C4-2B (cell line): Measurements from ENCODE around the gene SLC17A2.

Experiments
- ZFX ChIP-seq: fragments of 450-650 bp; IDR thresholded peaks from 2 replicates; pipeline ENCODE4 v1.6.1; 2017
- TF ChIP-seq, protein P1 (sequence below): fragments of 450-650 bp; conservative IDR thresholded peaks from 2 replicates; pipeline ENCODE4 v1.5.1; 2017; ENCODE audit warnings: mild to moderate bottlenecking

DNA sequence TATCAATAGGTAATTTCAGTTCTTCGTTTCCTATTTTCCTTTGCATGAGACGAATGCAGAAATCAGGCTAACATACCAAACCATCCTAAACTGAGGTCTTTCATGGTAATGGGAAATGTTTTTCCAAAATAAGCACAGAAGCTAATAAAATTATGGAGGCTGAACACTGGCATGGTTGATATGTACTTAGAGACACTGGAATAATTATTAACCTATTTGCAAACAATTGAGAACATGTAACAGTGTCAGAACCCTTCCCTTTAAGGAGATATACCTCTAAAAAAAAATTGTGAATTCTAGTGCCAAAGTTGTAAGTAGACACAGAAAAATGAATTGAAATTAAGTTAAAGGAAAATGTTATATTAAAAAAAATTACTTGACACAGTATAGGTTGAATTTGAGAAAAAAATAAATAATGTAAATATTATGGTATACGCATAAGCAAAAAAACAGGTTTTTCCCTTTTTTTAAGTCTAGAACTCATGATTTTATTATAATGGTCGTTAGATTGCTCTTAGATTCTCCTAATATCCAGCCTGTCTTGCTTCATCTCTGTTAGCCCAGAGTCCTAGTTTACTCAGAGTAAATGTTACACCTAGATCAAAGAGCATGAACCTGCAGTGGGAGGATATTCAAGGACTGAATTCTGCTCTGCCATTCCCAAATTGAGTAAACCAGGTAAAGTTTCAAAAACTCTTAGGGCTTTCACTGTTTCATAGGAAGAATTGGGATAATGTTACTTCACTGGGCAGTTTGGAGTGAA is 1.7 kb downstream of the SLC17A2 start:
- TF ChIP-seq, protein P1, sequence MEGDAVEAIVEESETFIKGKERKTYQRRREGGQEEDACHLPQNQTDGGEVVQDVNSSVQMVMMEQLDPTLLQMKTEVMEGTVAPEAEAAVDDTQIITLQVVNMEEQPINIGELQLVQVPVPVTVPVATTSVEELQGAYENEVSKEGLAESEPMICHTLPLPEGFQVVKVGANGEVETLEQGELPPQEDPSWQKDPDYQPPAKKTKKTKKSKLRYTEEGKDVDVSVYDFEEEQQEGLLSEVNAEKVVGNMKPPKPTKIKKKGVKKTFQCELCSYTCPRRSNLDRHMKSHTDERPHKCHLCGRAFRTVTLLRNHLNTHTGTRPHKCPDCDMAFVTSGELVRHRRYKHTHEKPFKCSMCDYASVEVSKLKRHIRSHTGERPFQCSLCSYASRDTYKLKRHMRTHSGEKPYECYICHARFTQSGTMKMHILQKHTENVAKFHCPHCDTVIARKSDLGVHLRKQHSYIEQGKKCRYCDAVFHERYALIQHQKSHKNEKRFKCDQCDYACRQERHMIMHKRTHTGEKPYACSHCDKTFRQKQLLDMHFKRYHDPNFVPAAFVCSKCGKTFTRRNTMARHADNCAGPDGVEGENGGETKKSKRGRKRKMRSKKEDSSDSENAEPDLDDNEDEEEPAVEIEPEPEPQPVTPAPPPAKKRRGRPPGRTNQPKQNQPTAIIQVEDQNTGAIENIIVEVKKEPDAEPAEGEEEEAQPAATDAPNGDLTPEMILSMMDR, result no peak
- no peak for TF ChIP-seq ZFX
